Measurements from ENCODE around the gene KNSTRN. TPM values are rescaled to one million over a fixed set of nuclear protein-coding genes. Genes with fewer than 3 reads are reported as not detected.

KNSTRN gene
- total and polyA plus RNA-seq, 10 donors: 6.0 to 16.8 (median 10.2) TPM

GRCh38 chr15:40443255-40443654, 60.7 kb downstream of the KNSTRN start:
- no peak overlapping the region for H3K27ac ChIP-seq
- no peak overlapping the region for H3K4me3 ChIP-seq
- no peaks in the 10 kb centered on the region for H3K9me3 ChIP-seq
- H3K4me1 ChIP-seq: peaks cover 16 to 69% (median 51%) of the 10 kb centered on the region in 6 donors
- WGBS, 5 donors: 86 to 94% (median 89%) methylated on average over 4 of the region's 4 CpGs
- intact Hi-C loops (cut with DNase I; ENCODE audit: low total_unique reads): no loop called here
- H3K36me3 ChIP-seq: no peaks in the 10 kb centered on the region
- peaks cover 0 to 32% (median 0%) of the 10 kb centered on the region in 7 donors for H3K27me3 ChIP-seq (replicated peaks in 1 of 7)
- no peak for DNase-seq
- no peak for TF ChIP-seq CTCF (IDR thresholded peaks at IDR 0.05 in 8 of 11, conservative IDR thresholded peaks at IDR 0.05 in 3 of 11)

- Histone ChIP-seq H3K27ac (no peak overlapping the region), H3K27me3 (replicated peaks in 1 of 7) (peaks cover 0 to 26% (median 0%) of the 10 kb centered on the region in 7 donors), H3K9me3 (no peaks in the 10 kb centered on the region), H3K4me3 (no peak overlapping the region), H3K36me3 (no peaks in the 10 kb centered on the region), H3K4me1 (peaks cover 16 to 63% (median 49%) of the 10 kb centered on the region in 6 donors)
- TF ChIP-seq POLR2A (IDR thresholded peaks at IDR 0.05): no peak
- WGBS, 5 donors: 67 to 81% (median 74%) methylated on average over 3 of the region's 3 CpGs
- intact Hi-C loops (cut with DNase I; ENCODE audit: low total_unique reads): no loop called here
- DNase-seq: no peak
Observed at GRCh38 chr15:40443846-40444245, 61.3 kb downstream of the KNSTRN start.

Other genes starting within 250 kb of the KNSTRN start
- 10 to 100 TPM in 3 of 7 donors, 1 to 10 TPM in 4; 3.0 to 11.8 (median 8.5) TPM for gene BUB1B, start 221.7 kb upstream of the KNSTRN start, total RNA-seq
- gene BUB1B, start 221.7 kb upstream of the KNSTRN start, polyA plus RNA-seq: 1 to 10 TPM; 1.2 to 4.7 (median 2.3) TPM
- 1 to 10 TPM; 1.5 to 5.4 (median 2.0) TPM for gene PAK6, start 143.7 kb upstream of the KNSTRN start, total RNA-seq
- under 1 TPM; 0.24 to 0.46 (median 0.38) TPM for gene PAK6, start 143.7 kb upstream of the KNSTRN start, polyA plus RNA-seq
- gene ANKRD63, start 99.7 kb upstream of the KNSTRN start, total RNA-seq: not detected
- not detected for gene ANKRD63, start 99.7 kb upstream of the KNSTRN start, polyA plus RNA-seq
- 100 to 1,000 TPM; 175 to 247 (median 189) TPM for gene PLCB2, start 74.8 kb upstream of the KNSTRN start, total RNA-seq
- 100 to 1,000 TPM in 2 of 3 donors, 10 to 100 TPM in 1; 63.8 to 190 (median 168) TPM for gene PLCB2, start 74.8 kb upstream of the KNSTRN start, polyA plus RNA-seq
- gene INAFM2, start 59.0 kb upstream of the KNSTRN start, total RNA-seq: 10 to 100 TPM; 16.8 to 29.6 (median 22.9) TPM
- 10 to 100 TPM in 1 of 3 donors, 1 to 10 TPM in 2; 7.4 to 10.9 (median 9.8) TPM for gene INAFM2, start 59.0 kb upstream of the KNSTRN start, polyA plus RNA-seq
- gene CCDC9B, start 41.8 kb upstream of the KNSTRN start, total RNA-seq: 10 to 100 TPM in 3 of 7 donors, 1 to 10 TPM in 4; 3.5 to 19.4 (median 9.4) TPM
- gene CCDC9B, start 41.8 kb upstream of the KNSTRN start, polyA plus RNA-seq: 1 to 10 TPM; 2.2 to 8.0 (median 3.1) TPM
- not detected for gene PHGR1, start 31.7 kb upstream of the KNSTRN start, total RNA-seq
- gene PHGR1, start 31.7 kb upstream of the KNSTRN start, polyA plus RNA-seq: 1 to 10 TPM in 1 of 3 donors, under 1 TPM in 1, not detected in 1; 0.67 to 4.9 TPM
- gene DISP2, start 24.5 kb upstream of the KNSTRN start, total RNA-seq: 1 to 10 TPM in 2 of 7 donors, under 1 TPM in 4, not detected in 1; 0.05 to 3.0 (median 0.45) TPM
- under 1 TPM; 0.47 to 0.63 (median 0.54) TPM for gene DISP2, start 24.5 kb upstream of the KNSTRN start, polyA plus RNA-seq
- 10 to 100 TPM; 39.6 to 93.9 (median 61.6) TPM for gene IVD, start 23.1 kb downstream of the KNSTRN start, total RNA-seq
- gene IVD, start 23.1 kb downstream of the KNSTRN start, polyA plus RNA-seq: 10 to 100 TPM; 25.1 to 44.4 (median 35.1) TPM
- 10 to 100 TPM; 13.5 to 27.0 (median 22.2) TPM for gene BAHD1, start 58.2 kb downstream of the KNSTRN start, total RNA-seq
- 10 to 100 TPM in 1 of 3 donors, 1 to 10 TPM in 2; 7.4 to 14.2 (median 8.7) TPM for gene BAHD1, start 58.2 kb downstream of the KNSTRN start, polyA plus RNA-seq
- 10 to 100 TPM; 12.0 to 18.5 (median 15.3) TPM for gene CHST14, start 88.3 kb downstream of the KNSTRN start, total RNA-seq
- gene CHST14, start 88.3 kb downstream of the KNSTRN start, polyA plus RNA-seq: 10 to 100 TPM in 1 of 3 donors, 1 to 10 TPM in 2; 7.1 to 10.6 (median 9.0) TPM
- 10 to 100 TPM; 38.9 to 64.1 (median 46.4) TPM for gene CCDC32, start 182.3 kb downstream of the KNSTRN start, total RNA-seq
- 10 to 100 TPM; 27.3 to 42.5 (median 33.6) TPM for gene CCDC32, start 182.3 kb downstream of the KNSTRN start, polyA plus RNA-seq
- gene RPUSD2, start 186.6 kb downstream of the KNSTRN start, total RNA-seq: 10 to 100 TPM in 1 of 7 donors, 1 to 10 TPM in 6; 7.1 to 11.0 (median 8.3) TPM
- gene RPUSD2, start 186.6 kb downstream of the KNSTRN start, polyA plus RNA-seq: 10 to 100 TPM; 11.2 to 12.3 (median 12.2) TPM
- gene KNL1, start 211.5 kb downstream of the KNSTRN start, total RNA-seq: 1 to 10 TPM; 2.1 to 9.7 (median 4.6) TPM
- 1 to 10 TPM in 1 of 3 donors, under 1 TPM in 2; 0.52 to 2.1 (median 0.67) TPM for gene KNL1, start 211.5 kb downstream of the KNSTRN start, polyA plus RNA-seq

Measured in spleen (tissue), 11 donors.